GM21360 (cell line): ENCODE data around the gene TTR.

Source experiments
- ATAC-seq: cut with Tn5 transposase; IDR thresholded peaks from one replicate; pipeline ENCODE4 v1.9.1; 2021; ENCODE audit warnings: mild to moderate bottlenecking, moderate library complexity; ENCODE audit not compliant: unreplicated experiment

Gene TTR

GRCh38 chr18:31612124-31612523 lies 20.4 kb downstream of the TTR start:
- no peak for ATAC-seq

DNA sequence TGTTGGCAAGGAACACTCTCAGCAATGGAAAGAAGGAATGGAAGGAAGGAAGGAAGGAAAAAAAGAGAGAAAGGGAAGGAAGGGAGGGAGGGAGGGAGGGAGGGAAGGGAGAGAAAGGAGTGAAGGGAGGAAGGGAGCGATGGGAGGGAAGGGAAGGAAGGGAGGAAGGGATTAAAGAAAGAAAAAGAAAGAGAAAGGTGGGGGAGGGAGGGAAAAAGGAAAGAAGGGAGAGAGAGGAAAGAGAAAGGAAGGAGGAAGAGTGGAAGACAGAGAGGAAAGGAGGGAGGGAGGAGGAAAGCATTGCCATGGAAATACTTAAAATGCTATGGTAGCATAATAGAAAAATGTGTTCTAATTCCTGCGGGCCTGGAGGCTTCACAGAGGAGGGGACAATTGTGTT lies 22.4 kb downstream of the TTR start:
- no peak for ATAC-seq

DNA sequence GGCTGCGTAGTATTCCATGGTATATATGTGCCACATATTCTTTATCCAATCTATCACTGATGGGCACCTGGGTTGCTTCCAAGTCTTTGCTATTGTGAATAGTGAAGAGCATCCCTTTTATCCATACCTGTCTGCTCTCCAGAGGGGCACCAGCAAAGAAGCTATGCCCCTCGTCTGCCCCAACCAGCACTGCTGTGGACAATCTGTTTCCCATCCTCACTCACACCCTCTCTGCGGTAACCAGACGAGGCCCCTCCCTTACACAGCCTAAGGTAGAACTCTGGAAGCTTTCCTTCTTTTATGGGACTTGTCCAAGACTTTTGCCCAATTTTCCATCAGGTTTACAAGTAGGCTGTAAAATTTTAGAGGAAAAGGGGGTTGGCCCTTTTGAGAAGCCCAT lies 24.9 kb downstream of the TTR start:
- no peak for ATAC-seq

GRCh38 chr18:31617031-31617717 lies 25.5 kb downstream of the TTR start:
- no peak for ATAC-seq

DNA sequence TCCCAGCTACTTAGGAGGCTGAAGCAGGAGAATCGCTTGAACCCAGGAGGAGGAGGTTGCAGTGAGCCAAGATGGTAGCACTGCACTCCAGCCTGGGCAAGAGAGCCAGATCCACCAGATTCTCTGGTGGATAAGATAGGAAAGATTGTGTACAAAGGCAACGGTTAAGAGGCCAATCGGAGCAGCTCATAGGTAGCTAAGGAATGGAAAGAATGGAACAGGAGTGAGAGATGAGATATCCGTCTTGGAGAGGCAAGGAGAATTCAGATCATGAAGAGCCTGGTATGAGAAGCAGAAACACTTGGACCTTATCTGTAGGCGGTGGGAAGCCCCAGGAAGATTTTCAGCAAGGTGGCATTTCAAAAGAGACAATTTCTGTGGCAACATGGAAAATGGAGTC lies 27.1 kb downstream of the TTR start:
- no peak for ATAC-seq

DNA sequence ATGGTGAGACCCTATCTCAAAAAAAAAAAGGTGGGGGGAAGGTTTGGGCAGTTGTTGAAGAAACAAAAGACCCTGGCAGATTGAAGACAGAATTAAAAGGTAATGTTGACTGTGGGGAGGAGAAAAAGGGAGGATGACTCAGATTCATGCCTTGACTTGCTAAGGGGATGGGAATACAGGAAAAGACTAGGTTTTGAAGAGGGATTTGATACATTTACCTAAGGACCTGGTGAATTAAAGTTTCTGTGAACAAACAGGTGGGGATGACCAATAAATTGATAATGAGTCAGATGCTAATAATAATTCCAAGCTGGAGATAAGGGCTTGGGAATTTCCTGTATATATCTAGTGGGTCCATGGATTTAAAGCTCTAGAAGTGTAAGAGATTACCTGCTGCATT lies 27.6 kb downstream of the TTR start:
- no peak for ATAC-seq

DNA sequence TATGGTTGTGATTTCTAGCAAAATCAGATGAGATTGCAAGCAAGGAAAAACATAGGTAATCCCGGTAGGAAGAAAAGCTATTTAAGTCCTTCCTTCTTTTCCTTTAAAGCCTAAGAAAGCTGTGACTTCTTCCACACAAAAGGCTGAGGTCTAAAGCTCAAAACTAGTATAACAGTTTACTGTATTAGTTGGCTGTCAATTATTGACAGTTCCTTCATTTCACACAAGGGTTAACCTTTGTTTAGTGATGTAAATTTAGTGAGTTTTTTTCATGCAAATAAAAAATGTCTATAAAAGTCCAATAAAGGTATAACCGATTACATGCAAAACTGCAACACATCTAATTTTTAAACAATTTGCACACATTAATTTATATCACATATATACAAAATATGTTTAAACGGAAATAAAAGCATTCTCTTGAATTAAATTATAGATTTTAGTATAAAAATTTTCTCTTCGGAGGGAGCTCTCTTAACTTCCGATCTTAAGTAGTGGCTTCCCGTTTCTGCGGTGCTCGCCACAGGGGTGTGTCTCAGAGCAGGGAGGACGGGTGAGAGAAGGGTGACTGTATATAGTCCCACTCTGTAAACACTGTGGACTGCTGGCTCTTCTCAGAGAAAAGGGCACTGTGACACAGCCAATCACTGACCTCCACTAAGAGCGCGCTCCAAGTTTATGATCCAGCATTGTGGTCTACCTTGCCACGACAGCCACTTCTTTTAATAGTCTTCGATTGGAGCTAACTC lies 33.4 kb downstream of the TTR start:
- no peak for ATAC-seq

GRCh38 chr18:31626409-31626808 lies 34.7 kb downstream of the TTR start:
- ATAC-seq: no peak

DNA sequence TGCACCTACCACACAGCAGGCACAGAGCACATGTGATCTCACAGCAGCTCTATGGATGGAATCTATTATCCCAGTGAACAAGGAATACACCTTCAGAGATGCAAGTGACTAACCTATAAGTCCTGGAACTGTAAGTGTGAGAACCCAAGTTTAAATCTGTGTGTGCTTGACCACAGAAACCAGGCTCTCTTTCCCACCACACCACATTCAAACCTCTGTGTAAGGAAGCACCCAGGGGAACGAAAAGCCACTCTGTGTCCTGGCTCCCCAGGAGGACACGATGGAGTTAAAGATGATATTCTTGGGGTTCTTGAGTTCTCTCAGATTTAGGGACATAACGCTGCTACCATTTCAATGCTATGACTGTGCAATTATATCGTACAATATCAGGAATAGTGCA lies 38.9 kb downstream of the TTR start:
- no peak for ATAC-seq

GRCh38 chr18:31631526-31631925 lies 39.8 kb downstream of the TTR start:
- no peak for ATAC-seq

DNA sequence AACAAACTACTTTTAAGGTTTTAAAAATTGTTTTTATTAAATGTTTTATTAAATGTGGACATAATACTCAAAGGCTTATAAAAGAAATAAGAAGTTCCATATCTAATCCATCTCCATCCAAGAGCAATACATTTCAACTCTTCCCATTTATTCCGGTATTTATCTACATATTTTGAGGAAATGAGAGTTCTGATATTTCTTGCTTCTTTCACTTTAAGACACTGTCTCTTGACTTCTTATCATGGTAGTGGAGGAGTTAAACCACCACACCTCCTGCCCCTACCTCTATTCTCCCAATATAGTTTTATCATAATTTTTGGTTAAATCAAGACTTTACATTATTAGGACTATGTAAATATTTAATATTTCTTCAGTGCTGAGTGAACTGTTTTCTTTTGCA lies 40.7 kb downstream of the TTR start:
- no peak for ATAC-seq

GRCh38 chr18:31633392-31634330 lies 42.0 kb downstream of the TTR start:
- ATAC-seq: no peak

DNA sequence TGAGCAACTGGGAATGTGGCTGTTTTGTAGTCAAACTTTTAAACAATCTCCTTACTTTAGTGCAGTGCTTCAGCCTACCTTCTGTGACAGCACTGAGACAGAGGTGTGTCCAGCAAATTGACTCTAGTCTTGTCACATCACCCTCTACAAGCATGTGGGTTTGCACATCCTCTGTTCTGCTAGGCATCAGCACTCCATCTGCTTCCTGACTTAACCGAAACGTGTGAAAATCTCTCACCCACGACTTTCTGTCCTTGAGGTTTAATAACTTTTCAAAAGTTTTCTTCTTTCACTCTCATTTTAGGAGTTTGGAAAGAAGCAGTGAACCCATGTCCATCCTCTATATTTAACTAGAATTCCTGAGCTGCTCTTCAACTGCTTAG lies 42.6 kb downstream of the TTR start:
- ATAC-seq: peak; percentile 97

- ATAC-seq: no peak
Observed at GRCh38 chr18:31636387-31636786, 44.7 kb downstream of the TTR start.

DNA sequence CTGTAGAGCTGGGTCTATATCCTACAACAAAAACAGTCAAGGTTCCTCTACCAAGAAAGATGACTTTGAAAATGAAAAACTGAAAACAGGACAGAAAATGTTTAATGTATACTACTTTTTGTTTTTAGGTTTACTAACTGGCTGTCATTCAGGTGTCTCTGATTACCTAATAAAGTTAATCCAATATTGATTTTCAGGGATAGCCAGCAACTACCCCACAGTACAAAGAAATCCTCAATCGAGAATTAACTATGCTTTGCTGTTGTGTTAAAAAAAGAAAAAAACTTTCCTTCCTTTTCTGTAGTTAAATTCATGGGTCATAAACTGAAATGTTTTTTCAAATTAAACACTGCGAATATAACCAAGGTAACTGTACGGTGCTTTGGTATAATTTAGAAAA lies 45.8 kb downstream of the TTR start:
- no peak for ATAC-seq

- no peak for ATAC-seq
Observed at GRCh38 chr18:31643003-31643402, 51.3 kb downstream of the TTR start.

DNA sequence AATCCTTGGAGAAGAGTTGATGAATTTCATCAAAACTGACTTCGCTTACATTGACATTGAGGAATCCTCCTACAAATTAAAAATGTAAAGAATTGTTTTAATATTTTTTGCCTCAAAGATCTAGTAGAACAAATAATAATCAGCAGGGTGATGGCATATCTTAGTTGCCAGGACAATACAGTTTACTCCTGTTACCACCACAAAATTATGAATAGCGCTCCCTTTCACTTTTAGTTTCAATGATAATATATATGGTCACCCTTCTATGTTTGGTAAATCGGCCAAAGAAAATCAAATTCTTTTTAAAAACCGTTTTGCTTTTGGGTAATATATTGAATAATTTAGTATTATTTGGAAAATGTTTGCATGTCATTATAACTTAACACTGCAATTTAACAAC lies 53.7 kb downstream of the TTR start:
- ATAC-seq: no peak

DNA sequence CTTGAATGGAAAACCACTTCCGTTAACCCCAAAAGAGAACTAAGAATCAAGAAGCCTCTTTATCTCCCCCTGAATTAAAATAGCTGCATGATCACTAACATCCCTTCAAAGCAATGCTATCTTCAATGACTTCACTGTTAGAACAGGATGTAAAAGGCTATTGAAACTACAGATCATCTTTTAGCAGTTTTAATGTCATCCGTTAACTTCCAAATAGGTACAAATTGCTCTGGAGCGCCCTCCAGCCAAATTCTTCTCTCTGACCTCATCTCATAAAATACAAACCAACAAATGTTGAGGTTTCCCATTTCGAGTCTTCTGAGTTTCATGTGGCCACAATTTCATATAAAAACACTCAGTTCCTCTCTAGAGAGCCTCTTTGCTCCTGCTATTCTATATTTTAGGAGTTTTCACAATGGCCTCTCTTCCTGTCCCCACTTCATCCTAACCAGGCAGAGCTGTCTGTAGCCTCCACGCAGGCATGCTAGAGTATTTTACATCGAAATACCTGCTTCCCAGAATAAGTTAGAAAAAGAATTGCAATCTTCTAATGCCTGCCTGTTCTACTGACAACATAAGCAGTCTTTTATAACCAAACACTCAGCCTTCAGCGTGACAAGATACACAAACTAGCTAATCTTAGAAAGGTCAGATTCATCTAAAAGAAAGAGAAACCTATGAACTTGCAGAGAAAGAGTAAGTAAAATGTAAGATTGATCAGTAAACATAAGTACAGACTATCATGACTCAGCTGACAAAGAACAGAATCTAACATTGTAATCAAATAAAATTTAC lies 54.9 kb downstream of the TTR start:
- no peak for ATAC-seq

DNA sequence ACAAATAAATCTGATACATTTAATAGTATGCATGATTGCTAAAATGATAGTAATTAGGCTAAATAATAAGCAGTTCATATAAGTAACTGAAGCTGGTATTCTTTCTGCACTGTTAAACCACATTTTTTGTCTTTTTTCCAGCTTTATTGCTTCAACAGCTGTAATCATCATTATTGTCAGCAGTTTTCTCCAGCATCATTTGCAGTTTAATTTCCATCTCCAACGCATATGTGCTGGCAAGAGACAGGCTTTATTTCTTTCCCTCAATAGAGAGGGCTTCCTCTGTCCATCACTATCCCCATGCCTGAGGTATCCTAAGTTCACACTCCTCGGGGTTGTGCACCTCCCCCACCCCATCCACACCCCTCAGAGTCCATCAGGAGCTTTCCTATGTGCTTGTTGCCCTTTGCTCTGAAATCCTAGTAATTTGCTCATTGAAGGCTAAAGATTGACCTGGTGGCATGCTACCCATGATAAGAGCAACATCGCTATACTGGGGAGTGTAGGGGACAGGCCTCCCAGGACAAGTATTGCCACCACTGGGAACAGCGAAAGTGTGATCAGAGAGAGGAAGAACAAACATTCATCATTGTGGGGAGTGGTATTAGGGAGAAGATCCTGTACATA lies 55.6 kb downstream of the TTR start:
- no peak for ATAC-seq
